Testis (tissue), 3 donors: ENCODE results near the gene CTDSPL2. TPM values are rescaled to one million over a fixed set of nuclear protein-coding genes. Genes with fewer than 3 reads are reported as not detected.
"Not testable (repeated sequence)": the region's sequence is repeated elsewhere in the genome, so short reads cannot be mapped to it uniquely, and the experiment has no call there.

Experiments used
- DNase-seq: peaks from one replicate; pipeline ENCODE4 v3.0.0-alpha.2; 2019
- H3K27ac ChIP-seq, 2 donors: fragments of 200-600 bp; sonication (generic); one replicate each; pipeline ENCODE4 v1.5.1; 2019
- H3K27me3 ChIP-seq: fragments of 200-600 bp; sonication (generic); one replicate; pipeline ENCODE4 v1.5.1; 2019
- H3K36me3 ChIP-seq: fragments of 200-600 bp; sonication (generic); one replicate; pipeline ENCODE4 v1.5.1; 2017; ENCODE audit warnings: low read depth; ENCODE audit errors: missing control alignments
- H3K4me1 ChIP-seq: fragments of 200-600 bp; sonication (generic); one replicate; pipeline ENCODE4 v1.5.1; 2019
- H3K4me3 ChIP-seq, 2 donors: fragments of 200-600 bp; sonication (generic); one replicate each; pipeline ENCODE4 v1.5.1; 2017 to 2019
- H3K9me3 ChIP-seq: fragments of 200-600 bp; sonication (generic); one replicate; pipeline ENCODE4 v1.5.1; 2017
- CTCF ChIP-seq, 3 experiments: fragments of 450-650 bp in 2 of 3; fragments of 200-600 bp in 1 of 3; sonication (generic) in 1 of 3; IDR thresholded peaks; one replicate each; pipeline ENCODE4 v1.5.1; 2016 to 2019; ENCODE audit warnings: antibody characterized with exemption in 3 of 3, mild to moderate bottlenecking in 2 of 3, moderate library complexity in 1 of 3
- POLR2A ChIP-seq: fragments of 450-650 bp; IDR thresholded peaks from one replicate; pipeline ENCODE4 v1.6.1; 2017; ENCODE audit warnings: antibody characterized with exemption, mild to moderate bottlenecking, moderate library complexity
- WGBS, 2 donors: methylation state at CpG; one replicate each; pipeline ENCODE4 v1.1.5; 2018; 5-methylcytosine and 5-hydroxymethylcytosine counted together
- intact Hi-C: fragments of 100-400 bp; cut with DNase I; formaldehyde crosslinking; loops from one replicate; pipeline ENCODE4 v1.15.1; 2023; ENCODE audit warnings: low total_unique reads
- polyA plus RNA-seq: library from polyadenylated mRNA; stranded (reverse); fragments of 350-450 nt; fragmentation: Illumina TruSeq; extraction: RNeasy Lipid Tissue Mini Kit (QIAGEN cat#74804); gene quantifications from one replicate; pipeline ENCODE4 v1.2.3, GENCODE V29; 2014; ENCODE audit warnings: low read depth, low replicate concordance; ENCODE audit not compliant: insufficient read depth
- total RNA-seq, 2 donors: library from RNA; depleted of rRNA; stranded (reverse); fragments of >200 nt; gene quantifications; one replicate each; pipeline ENCODE4 v1.2.3, GENCODE V29; 2016

CTDSPL2 gene
- total and polyA plus RNA-seq, 3 donors from 2014 or later, result 27.7 to 71.2 (median 68.9) TPM

GRCh38 chr15:44550256-44550655 is 122.8 kb downstream of the CTDSPL2 start:
- Histone ChIP-seq H3K36me3 (no peaks in the 10 kb centered on the region), H3K27me3 (no peaks in the 10 kb centered on the region), H3K9me3 (no peaks in the 10 kb centered on the region), H3K4me1 (no peaks in the 10 kb centered on the region), H3K4me3 (no peak overlapping the region), H3K27ac (no peak overlapping the region)
- 47 to 49% methylated on average over 3 of the region's 3 CpGs for WGBS, 2 donors
- DNase-seq, result no peak
- TF ChIP-seq POLR2A, result no peak
- TF ChIP-seq CTCF (IDR thresholded peaks at IDR 0.05), result peak in 2 of 3 experiments; percentile 26 to 48
- intact Hi-C loops, result no loop called here

GRCh38 chr15:44550734-44551133 is 123.3 kb downstream of the CTDSPL2 start:
- H3K4me1 ChIP-seq, result no peaks in the 10 kb centered on the region
- H3K27me3 ChIP-seq, result no peaks in the 10 kb centered on the region
- H3K27ac ChIP-seq, result no peak overlapping the region
- no peak for TF ChIP-seq CTCF (IDR thresholded peaks at IDR 0.05)
- TF ChIP-seq POLR2A, result no peak
- intact Hi-C loops, result no loop called here
- H3K4me3 ChIP-seq, result no peak overlapping the region
- no peak for DNase-seq
- 91 to 93% methylated on average over 4 of the region's 4 CpGs for WGBS, 2 donors
- no peaks in the 10 kb centered on the region for H3K9me3 ChIP-seq
- no peaks in the 10 kb centered on the region for H3K36me3 ChIP-seq

- H3K27me3 ChIP-seq, result no peaks in the 10 kb centered on the region
- DNase-seq, result no peak
- H3K9me3 ChIP-seq, result no peaks in the 10 kb centered on the region
- no peaks in the 10 kb centered on the region for H3K36me3 ChIP-seq
- no peak overlapping the region for H3K4me3 ChIP-seq
- intact Hi-C loops, result no loop called here
- H3K27ac ChIP-seq, result no peak overlapping the region
- WGBS, 2 donors, result 84 to 85% methylated on average over 4 of the region's 4 CpGs
- TF ChIP-seq CTCF (IDR thresholded peaks at IDR 0.05) (no peak), POLR2A (no peak)
- no peaks in the 10 kb centered on the region for H3K4me1 ChIP-seq
Measured at GRCh38 chr15:44554934-44555723, 127.7 kb downstream of the CTDSPL2 start.

GRCh38 chr15:44560926-44561325 is 133.5 kb downstream of the CTDSPL2 start:
- H3K4me3 ChIP-seq, H3K27ac ChIP-seq, H3K4me1 ChIP-seq, intact Hi-C loops, DNase-seq, H3K36me3 ChIP-seq, H3K27me3 ChIP-seq, H3K9me3 ChIP-seq: not testable (repeated sequence)

- WGBS, 2 donors, result 88 to 92% methylated on average over 8 of the region's 8 CpGs
- no peak overlapping the region for H3K4me3 ChIP-seq
- intact Hi-C loops, result no loop called here
- no peaks in the 10 kb centered on the region for H3K36me3 ChIP-seq
- no peaks in the 10 kb centered on the region for H3K27me3 ChIP-seq
- H3K4me1 ChIP-seq, result no peaks in the 10 kb centered on the region
- no peak overlapping the region for H3K27ac ChIP-seq
- TF ChIP-seq POLR2A, result no peak
- no peak for DNase-seq
- H3K9me3 ChIP-seq, result no peaks in the 10 kb centered on the region
Measured at GRCh38 chr15:44565387-44566154, 138.1 kb downstream of the CTDSPL2 start.
